K562 (cell line): ENCODE results near the gene FSCN2. TPM values are rescaled to one million over a fixed set of nuclear protein-coding genes. Genes with fewer than 3 reads are reported as not detected.

Experiments
- ESRRB ChIP-seq: fragments of 250-450 bp; sonication (Bioruptor Pico); IDR thresholded peaks from 2 replicates; pipeline ENCODE4 v1.5.0; 2020; ENCODE audit warnings: mild to moderate bottlenecking, moderate library complexity, borderline replicate concordance
- NFRKB ChIP-seq: fragments of 450-650 bp; IDR thresholded peaks from 2 replicates; pipeline ENCODE4 v1.6.1; 2016; ENCODE audit warnings: low read depth
- OTX1 ChIP-seq: fragments of 450-650 bp; formaldehyde crosslinking; IDR thresholded peaks from 2 replicates; pipeline ENCODE4 v1.4.0; 2022; ENCODE audit warnings: mild to moderate bottlenecking
- TARDBP ChIP-seq: fragments of 450-650 bp; IDR thresholded peaks from 2 replicates; pipeline ENCODE4 v1.6.1; 2016
- TCFL5 ChIP-seq: fragments of 250-450 bp; sonication (Bioruptor Pico); conservative IDR thresholded peaks from 2 replicates; pipeline ENCODE4 v1.6.1; 2021; ENCODE audit warnings: mild to moderate bottlenecking, moderate library complexity, matching md5 sums
- ZNF12 ChIP-seq: sonication (generic); formaldehyde crosslinking; IDR thresholded peaks from 2 replicates; pipeline ENCODE4 v1.4.0; 2020; ENCODE audit warnings: mild to moderate bottlenecking, missing genetic modification reagents
- ZNF398 ChIP-seq: fragments of 250-450 bp; sonication (Bioruptor Pico); IDR thresholded peaks from 2 replicates; pipeline ENCODE4 v1.8.0; 2021; ENCODE audit warnings: moderate library complexity, mild to moderate bottlenecking, inconsistent platforms
- ZNF830 ChIP-seq: fragments of 250-450 bp; sonication (Bioruptor Pico); IDR thresholded peaks from 2 replicates; pipeline ENCODE4 v1.5.0; 2021; ENCODE audit warnings: mild to moderate bottlenecking
- polyA plus RNA-seq, 8 experiments: library from polyadenylated mRNA; depleted of rRNA in 4 of 8; stranded (reverse) in 5 of 8; unstranded in 3 of 8; fragments of >200 nt; fragmentation: Nextera tagmentation in 2 of 8; fragmentation: Illumina TruSeq in 1 of 8; extraction: Ambion mirVana in 2 of 8; extraction: Trizol in 1 of 8; gene quantifications; 2 replicates each; pipeline versions ENCODE4 v1.2.1 to v1.2.3, GENCODE V29; 2011 to 2014; ENCODE audit warnings: inconsistent platforms in 1 of 8, missing spikeins in 1 of 8
- total RNA-seq, 7 experiments: library from RNA; depleted of rRNA in 6 of 7; stranded (reverse); fragments of >200 nt in 6 of 7; fragmentation: Illumina TruSeq in 2 of 7; extraction: Trizol in 2 of 7; gene quantifications; 2 replicates each; pipeline versions ENCODE4 v1.2.1 to v1.2.3, GENCODE V29; 2011 to 2021; ENCODE audit warnings: low replicate concordance in 1 of 7
- TF ChIP-seq, protein P1 (sequence below): sonication (generic); formaldehyde crosslinking; IDR thresholded peaks from 2 replicates; pipeline ENCODE4 v1.8.1; 2023; ENCODE audit warnings: mild to moderate bottlenecking, missing genetic modification reagents, moderate library complexity
- TF ChIP-seq, protein P2 (sequence below), 2 experiments: fragments of 450-650 bp; formaldehyde crosslinking in 1 of 2; IDR thresholded peaks; 2 replicates each; pipeline versions ENCODE4 v1.4.0 to v1.6.1; 2014 to 2020; ENCODE audit warnings: mild to moderate bottlenecking in 2 of 2, borderline replicate concordance in 1 of 2, low read depth in 1 of 2
- TF ChIP-seq, protein P3 (sequence below): fragments of 250-450 bp; sonication (Bioruptor Pico); IDR thresholded peaks from 2 replicates; pipeline ENCODE4 v1.4.0; 2020; ENCODE audit warnings: mild to moderate bottlenecking, moderate library complexity

The FSCN2 gene
- total and polyA plus RNA-seq, 9 of the 15 experiments (the other 6 are each of a cell fraction or from before 2014, with no cell fraction given): 0.08 TPM; not detected in 8

- TF ChIP-seq, protein P1, sequence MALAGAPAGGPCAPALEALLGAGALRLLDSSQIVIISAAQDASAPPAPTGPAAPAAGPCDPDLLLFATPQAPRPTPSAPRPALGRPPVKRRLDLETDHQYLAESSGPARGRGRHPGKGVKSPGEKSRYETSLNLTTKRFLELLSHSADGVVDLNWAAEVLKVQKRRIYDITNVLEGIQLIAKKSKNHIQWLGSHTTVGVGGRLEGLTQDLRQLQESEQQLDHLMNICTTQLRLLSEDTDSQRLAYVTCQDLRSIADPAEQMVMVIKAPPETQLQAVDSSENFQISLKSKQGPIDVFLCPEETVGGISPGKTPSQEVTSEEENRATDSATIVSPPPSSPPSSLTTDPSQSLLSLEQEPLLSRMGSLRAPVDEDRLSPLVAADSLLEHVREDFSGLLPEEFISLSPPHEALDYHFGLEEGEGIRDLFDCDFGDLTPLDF (CRISPR knock-in tag): peak; percentile 32; the same call in 1 of the 2 replicates
- no peak; the same call in 1 of the 2 replicates for TF ChIP-seq ZNF12 (CRISPR knock-in tag)
- TF ChIP-seq, protein P2, sequence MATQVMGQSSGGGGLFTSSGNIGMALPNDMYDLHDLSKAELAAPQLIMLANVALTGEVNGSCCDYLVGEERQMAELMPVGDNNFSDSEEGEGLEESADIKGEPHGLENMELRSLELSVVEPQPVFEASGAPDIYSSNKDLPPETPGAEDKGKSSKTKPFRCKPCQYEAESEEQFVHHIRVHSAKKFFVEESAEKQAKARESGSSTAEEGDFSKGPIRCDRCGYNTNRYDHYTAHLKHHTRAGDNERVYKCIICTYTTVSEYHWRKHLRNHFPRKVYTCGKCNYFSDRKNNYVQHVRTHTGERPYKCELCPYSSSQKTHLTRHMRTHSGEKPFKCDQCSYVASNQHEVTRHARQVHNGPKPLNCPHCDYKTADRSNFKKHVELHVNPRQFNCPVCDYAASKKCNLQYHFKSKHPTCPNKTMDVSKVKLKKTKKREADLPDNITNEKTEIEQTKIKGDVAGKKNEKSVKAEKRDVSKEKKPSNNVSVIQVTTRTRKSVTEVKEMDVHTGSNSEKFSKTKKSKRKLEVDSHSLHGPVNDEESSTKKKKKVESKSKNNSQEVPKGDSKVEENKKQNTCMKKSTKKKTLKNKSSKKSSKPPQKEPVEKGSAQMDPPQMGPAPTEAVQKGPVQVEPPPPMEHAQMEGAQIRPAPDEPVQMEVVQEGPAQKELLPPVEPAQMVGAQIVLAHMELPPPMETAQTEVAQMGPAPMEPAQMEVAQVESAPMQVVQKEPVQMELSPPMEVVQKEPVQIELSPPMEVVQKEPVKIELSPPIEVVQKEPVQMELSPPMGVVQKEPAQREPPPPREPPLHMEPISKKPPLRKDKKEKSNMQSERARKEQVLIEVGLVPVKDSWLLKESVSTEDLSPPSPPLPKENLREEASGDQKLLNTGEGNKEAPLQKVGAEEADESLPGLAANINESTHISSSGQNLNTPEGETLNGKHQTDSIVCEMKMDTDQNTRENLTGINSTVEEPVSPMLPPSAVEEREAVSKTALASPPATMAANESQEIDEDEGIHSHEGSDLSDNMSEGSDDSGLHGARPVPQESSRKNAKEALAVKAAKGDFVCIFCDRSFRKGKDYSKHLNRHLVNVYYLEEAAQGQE (IDR thresholded peaks at IDR 0.05; ENCODE audit: borderline replicate concordance): no peak
- TF ChIP-seq, protein P2 (CRISPR knock-in tag; IDR thresholded peaks at IDR 0.05; ENCODE audit: low read depth): peak; percentile 52; the same call in 1 of the 2 replicates
- TF ChIP-seq ZNF830 (CRISPR knock-in tag): peak; percentile 84; the same call in 1 of the 2 replicates
- TF ChIP-seq NFRKB: peak; percentile 39; the same call in 1 of the 2 replicates
- TF ChIP-seq, protein P3, sequence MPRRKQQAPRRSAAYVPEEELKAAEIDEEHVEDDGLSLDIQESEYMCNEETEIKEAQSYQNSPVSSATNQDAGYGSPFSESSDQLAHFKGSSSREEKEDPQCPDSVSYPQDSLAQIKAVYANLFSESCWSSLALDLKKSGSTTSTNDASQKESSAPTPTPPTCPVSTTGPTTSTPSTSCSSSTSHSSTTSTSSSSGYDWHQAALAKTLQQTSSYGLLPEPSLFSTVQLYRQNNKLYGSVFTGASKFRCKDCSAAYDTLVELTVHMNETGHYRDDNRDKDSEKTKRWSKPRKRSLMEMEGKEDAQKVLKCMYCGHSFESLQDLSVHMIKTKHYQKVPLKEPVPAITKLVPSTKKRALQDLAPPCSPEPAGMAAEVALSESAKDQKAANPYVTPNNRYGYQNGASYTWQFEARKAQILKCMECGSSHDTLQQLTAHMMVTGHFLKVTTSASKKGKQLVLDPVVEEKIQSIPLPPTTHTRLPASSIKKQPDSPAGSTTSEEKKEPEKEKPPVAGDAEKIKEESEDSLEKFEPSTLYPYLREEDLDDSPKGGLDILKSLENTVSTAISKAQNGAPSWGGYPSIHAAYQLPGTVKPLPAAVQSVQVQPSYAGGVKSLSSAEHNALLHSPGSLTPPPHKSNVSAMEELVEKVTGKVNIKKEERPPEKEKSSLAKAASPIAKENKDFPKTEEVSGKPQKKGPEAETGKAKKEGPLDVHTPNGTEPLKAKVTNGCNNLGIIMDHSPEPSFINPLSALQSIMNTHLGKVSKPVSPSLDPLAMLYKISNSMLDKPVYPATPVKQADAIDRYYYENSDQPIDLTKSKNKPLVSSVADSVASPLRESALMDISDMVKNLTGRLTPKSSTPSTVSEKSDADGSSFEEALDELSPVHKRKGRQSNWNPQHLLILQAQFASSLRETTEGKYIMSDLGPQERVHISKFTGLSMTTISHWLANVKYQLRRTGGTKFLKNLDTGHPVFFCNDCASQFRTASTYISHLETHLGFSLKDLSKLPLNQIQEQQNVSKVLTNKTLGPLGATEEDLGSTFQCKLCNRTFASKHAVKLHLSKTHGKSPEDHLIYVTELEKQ: no peak
- TF ChIP-seq ZNF398 (CRISPR knock-in tag): no peak
- peak; percentile 57; the same call in 1 of the 2 replicates for TF ChIP-seq TARDBP
- no peak for TF ChIP-seq ESRRB
- TF ChIP-seq OTX1 (CRISPR knock-in tag): no peak
- TF ChIP-seq TCFL5: no peak
These were observed 15.4 kb upstream of the FSCN2 start, which contains the start of gene ACTG1 (continued) for GRCh38 chr17:81512562-81513371.
